Trophoblast cell (in vitro differentiated cells and primary cell): ENCODE measurements around the gene LRRC18.

Experiments
- DNase-seq, 2 donors: peaks; one replicate each; pipeline ENCODE4 v3.0.0-alpha.2; 2016
- H2AFZ ChIP-seq: 2 replicates; pipeline ENCODE4 v1.6.1; 2013; ENCODE audit warnings: low read length, moderate library complexity, mild to moderate bottlenecking; ENCODE audit not compliant: insufficient read depth, poor library complexity
- H2AK5ac ChIP-seq: 2 replicates; pipeline ENCODE4 v1.6.1; 2013; ENCODE audit warnings: mild to moderate bottlenecking, low read length
- H2BK120ac ChIP-seq: 2 replicates; pipeline ENCODE4 v1.6.1; 2013; ENCODE audit warnings: low read length, mild to moderate bottlenecking, moderate library complexity; ENCODE audit not compliant: insufficient read depth, poor library complexity
- H2BK12ac ChIP-seq: 2 replicates; pipeline ENCODE4 v1.6.1; 2013; ENCODE audit warnings: mild to moderate bottlenecking, low read length, moderate library complexity
- H2BK5ac ChIP-seq: 2 replicates; pipeline ENCODE4 v1.6.1; 2013; ENCODE audit warnings: low read length, low read depth, moderate library complexity, mild to moderate bottlenecking; ENCODE audit not compliant: poor library complexity
- H3K14ac ChIP-seq: 2 replicates; pipeline ENCODE4 v1.6.1; 2013; ENCODE audit warnings: mild to moderate bottlenecking, low read length
- H3K18ac ChIP-seq: 2 replicates; pipeline ENCODE4 v1.6.1; 2013; ENCODE audit warnings: mild to moderate bottlenecking, low read length
- H3K23ac ChIP-seq: 2 replicates; pipeline ENCODE4 v1.6.1; 2013; ENCODE audit warnings: low read length
- H3K27ac ChIP-seq: 2 replicates; pipeline ENCODE4 v1.5.1; 2013; ENCODE audit warnings: low read depth, mild to moderate bottlenecking, inconsistent platforms, low read length, moderate library complexity
- H3K27me3 ChIP-seq: 2 replicates; pipeline ENCODE4 v1.6.1; 2013; ENCODE audit warnings: inconsistent platforms, mild to moderate bottlenecking, low read length, moderate library complexity; ENCODE audit not compliant: insufficient read depth
- H3K36me3 ChIP-seq, 2 experiments: 1 replicate in 1 of 2; 2 replicates in 1 of 2; pipeline ENCODE4 v1.6.1; 2013; ENCODE audit warnings: low read length in 2 of 2, mild to moderate bottlenecking in 2 of 2, moderate library complexity in 1 of 2; ENCODE audit not compliant: insufficient read depth in 2 of 2, control insufficient read depth in 1 of 2
- H3K4ac ChIP-seq: 2 replicates; pipeline ENCODE4 v1.6.1; 2013; ENCODE audit warnings: low read depth, mild to moderate bottlenecking, low read length, moderate library complexity
- H3K4me1 ChIP-seq, 2 experiments: 1 replicate in 1 of 2; 2 replicates in 1 of 2; pipeline ENCODE4 v1.6.1; 2013; ENCODE audit warnings: low read length in 2 of 2, mild to moderate bottlenecking in 2 of 2, moderate library complexity in 1 of 2; ENCODE audit not compliant: insufficient read depth in 2 of 2, control insufficient read depth in 1 of 2
- H3K4me2 ChIP-seq: 2 replicates; pipeline ENCODE4 v1.6.1; 2013; ENCODE audit warnings: inconsistent platforms, mild to moderate bottlenecking, low read length, moderate library complexity
- H3K4me3 ChIP-seq: 2 replicates; pipeline ENCODE4 v1.5.1; 2013; ENCODE audit warnings: mild to moderate bottlenecking, low read depth, low read length, inconsistent platforms
- H3K79me1 ChIP-seq: one replicate; pipeline ENCODE4 v1.6.1; 2013; ENCODE audit warnings: low read length
- H3K79me2 ChIP-seq: 2 replicates; pipeline ENCODE4 v1.6.1; 2013; ENCODE audit warnings: low read length, mild to moderate bottlenecking; ENCODE audit not compliant: control insufficient read depth, insufficient read depth, poor library complexity
- H3K9ac ChIP-seq: 2 replicates; pipeline ENCODE4 v1.6.1; 2013; ENCODE audit warnings: mild to moderate bottlenecking, low read length
- H3K9me3 ChIP-seq: 2 replicates; pipeline ENCODE4 v1.6.1; 2013; ENCODE audit warnings: low read depth, mild to moderate bottlenecking, control low read depth, inconsistent platforms, low read length; ENCODE audit not compliant: insufficient read depth
- H4K12ac ChIP-seq: 2 replicates; pipeline ENCODE4 v1.6.1; 2013; ENCODE audit warnings: low read depth, mild to moderate bottlenecking, low read length, moderate library complexity
- H4K8ac ChIP-seq: 2 replicates; pipeline ENCODE4 v1.6.1; 2013; ENCODE audit warnings: low read depth, mild to moderate bottlenecking, low read length, moderate library complexity
- H4K91ac ChIP-seq: one replicate; pipeline ENCODE4 v1.6.1; 2013; ENCODE audit warnings: low read depth, mild to moderate bottlenecking, low read length, moderate library complexity
- WGBS: extraction: QIAGEN DNeasy Blood & Tissue Kit; methylation state at CpG from one replicate; pipeline ENCODE4 v1.1.7; 2013; ENCODE audit warnings: missing lambda C conversion rate; ENCODE audit not compliant: insufficient read length, insufficient coverage; ENCODE audit errors: extremely low coverage; 5-methylcytosine and 5-hydroxymethylcytosine counted together

LRRC18 gene

DNA sequence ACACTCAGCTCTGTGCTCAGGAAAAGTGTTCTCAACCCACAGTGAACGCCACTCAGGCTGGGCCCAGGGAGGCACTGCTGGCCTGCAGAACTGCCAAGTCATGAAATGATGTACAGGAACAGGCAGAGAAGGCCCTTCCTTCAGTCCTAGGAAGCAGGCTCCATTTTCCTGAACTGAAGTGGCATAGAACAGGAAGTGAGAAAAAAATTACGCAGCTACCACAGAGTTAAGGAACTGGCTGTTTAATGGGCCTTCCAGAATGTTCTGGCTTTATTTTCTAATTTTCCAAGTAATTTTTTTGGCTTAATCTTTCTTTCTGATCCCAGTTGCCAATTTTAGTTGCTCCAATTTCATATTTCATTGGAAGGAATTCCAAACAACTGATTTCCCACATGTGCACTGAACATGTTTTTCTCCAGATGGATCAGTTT, 39.3 kb downstream of the LRRC18 start:
- no peak overlapping the region for H2BK5ac ChIP-seq
- no peak overlapping the region for H3K27ac ChIP-seq
- H3K79me2 ChIP-seq = no peaks in the 10 kb centered on the region
- no peak overlapping the region for H4K91ac ChIP-seq
- H4K8ac ChIP-seq = no peak overlapping the region
- H3K4me3 ChIP-seq = no peak overlapping the region
- H3K18ac ChIP-seq = no peak overlapping the region
- no peak overlapping the region for H2AFZ ChIP-seq
- peaks cover 2% of the 10 kb centered on the region for H3K9me3 ChIP-seq
- no peak overlapping the region for H2AK5ac ChIP-seq
- H3K4ac ChIP-seq = no peak overlapping the region
- H3K4me2 ChIP-seq = no peak overlapping the region
- H2BK120ac ChIP-seq = no peak overlapping the region
- H2BK12ac ChIP-seq = no peak overlapping the region
- H3K4me1 ChIP-seq = no peaks in the 10 kb centered on the region
- no peak for DNase-seq
- H3K36me3 ChIP-seq = no peaks in the 10 kb centered on the region
- H3K23ac ChIP-seq = no peak overlapping the region
- no CpG with 5 or more reads among the region's 2 CpGs for WGBS
- H3K27me3 ChIP-seq = no peaks in the 10 kb centered on the region
- no peak overlapping the region for H3K9ac ChIP-seq
- no peak overlapping the region for H3K14ac ChIP-seq
- no peak overlapping the region for H4K12ac ChIP-seq
- no peaks in the 10 kb centered on the region for H3K79me1 ChIP-seq

DNA sequence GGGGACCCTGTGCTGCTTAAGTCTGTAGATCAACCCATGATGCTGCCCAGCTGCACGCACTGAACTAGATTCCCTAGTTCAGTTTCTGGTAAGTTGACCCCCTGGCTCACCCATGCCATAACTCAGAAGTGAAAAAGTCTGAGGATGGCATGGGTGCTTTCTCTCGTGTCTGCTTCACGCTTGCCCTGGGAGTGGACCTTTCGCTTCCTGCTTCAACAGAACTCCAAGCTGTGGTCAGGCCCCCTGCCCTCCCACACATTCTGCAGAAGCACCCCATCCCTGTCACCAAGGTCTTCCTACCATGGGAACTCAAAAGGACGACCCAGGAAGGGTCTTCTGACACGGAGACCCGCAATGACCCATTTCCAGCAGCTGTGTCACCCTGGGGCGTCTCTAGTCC, 39.9 kb downstream of the LRRC18 start:
- no peak for DNase-seq
- Histone ChIP-seq H4K8ac (no peak overlapping the region), H3K14ac (no peak overlapping the region), H2AFZ (no peak overlapping the region), H3K36me3 (no peaks in the 10 kb centered on the region), H2BK120ac (no peak overlapping the region), H3K4me1 (no peaks in the 10 kb centered on the region), H3K4me2 (no peak overlapping the region), H3K4ac (no peak overlapping the region), H3K23ac (no peak overlapping the region), H3K27me3 (no peaks in the 10 kb centered on the region), H2BK12ac (no peak overlapping the region), H3K4me3 (no peak overlapping the region), H3K9ac (no peak overlapping the region), H2BK5ac (no peak overlapping the region), H3K18ac (no peak overlapping the region), H3K9me3 (peaks cover 2% of the 10 kb centered on the region), H3K79me2 (no peaks in the 10 kb centered on the region), H3K27ac (no peak overlapping the region), H4K91ac (no peak overlapping the region), H2AK5ac (no peak overlapping the region), H4K12ac (no peak overlapping the region), H3K79me1 (no peaks in the 10 kb centered on the region)
- WGBS = no CpG with 5 or more reads among the region's 8 CpGs

DNA sequence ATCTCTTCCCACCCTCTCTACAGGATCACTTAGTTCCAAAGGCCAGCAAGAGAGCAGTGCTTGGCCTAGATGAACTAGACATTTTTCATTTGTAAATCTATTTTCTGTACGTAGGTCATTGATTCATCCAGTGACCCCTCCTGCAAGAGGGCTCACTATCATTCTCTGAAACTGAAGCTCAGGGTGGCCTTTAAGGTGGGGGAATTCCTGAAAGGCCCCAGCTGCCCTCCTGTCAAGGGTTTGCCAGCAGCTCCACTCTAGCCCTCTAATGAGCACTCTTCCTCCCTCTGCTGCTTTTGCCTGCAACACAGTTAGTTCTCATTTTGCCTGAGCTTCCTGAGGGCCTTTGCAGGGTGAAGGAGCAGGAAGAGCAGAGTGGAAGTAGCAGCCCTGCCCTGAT, 41.2 kb downstream of the LRRC18 start:
- Histone ChIP-seq H4K12ac (no peak overlapping the region), H3K18ac (no peak overlapping the region), H3K9me3 (peaks cover 2% of the 10 kb centered on the region), H3K79me2 (no peaks in the 10 kb centered on the region), H2BK120ac (no peak overlapping the region), H2BK12ac (no peak overlapping the region), H2BK5ac (no peak overlapping the region), H3K23ac (no peak overlapping the region), H4K8ac (no peak overlapping the region), H3K4me2 (no peak overlapping the region), H2AFZ (no peak overlapping the region), H2AK5ac (no peak overlapping the region), H3K9ac (no peak overlapping the region), H3K4ac (no peak overlapping the region), H3K4me1 (no peaks in the 10 kb centered on the region), H3K36me3 (no peaks in the 10 kb centered on the region), H3K27me3 (no peaks in the 10 kb centered on the region), H3K14ac (no peak overlapping the region), H3K27ac (no peak overlapping the region), H3K4me3 (no peak overlapping the region), H3K79me1 (no peaks in the 10 kb centered on the region), H4K91ac (no peak overlapping the region)
- no peak for DNase-seq
- WGBS = no CpG with 5 or more reads among the region's 1 CpG

DNA sequence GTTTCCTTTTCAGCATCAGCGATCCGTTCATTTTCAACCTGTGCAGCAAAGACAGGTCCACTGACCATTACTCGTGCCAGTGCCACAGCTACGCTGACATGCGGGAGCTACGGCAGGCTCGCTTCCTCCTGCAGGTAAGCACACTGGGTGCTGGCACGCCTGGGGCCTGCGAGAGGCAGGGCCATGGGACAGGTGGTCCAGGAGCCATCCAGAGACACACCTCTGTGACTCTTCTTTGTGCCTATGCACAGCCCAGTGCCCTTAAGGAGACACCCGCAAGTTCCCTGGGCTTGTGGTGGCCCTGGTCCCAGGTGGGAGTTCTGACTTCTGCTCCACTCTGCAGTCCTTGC, 42.2 kb downstream of the LRRC18 start:
- H3K36me3 ChIP-seq = no peaks in the 10 kb centered on the region
- H3K27me3 ChIP-seq = no peaks in the 10 kb centered on the region
- no peaks in the 10 kb centered on the region for H3K79me1 ChIP-seq
- H3K18ac ChIP-seq = no peak overlapping the region
- no peak overlapping the region for H3K4me3 ChIP-seq
- no peak overlapping the region for H2AFZ ChIP-seq
- no peak overlapping the region for H4K91ac ChIP-seq
- H3K27ac ChIP-seq = no peak overlapping the region
- no peak for DNase-seq
- no peaks in the 10 kb centered on the region for H3K79me2 ChIP-seq
- no CpG with 5 or more reads among the region's 10 CpGs for WGBS
- H3K23ac ChIP-seq = no peak overlapping the region
- H2BK120ac ChIP-seq = no peak overlapping the region
- H4K8ac ChIP-seq = no peak overlapping the region
- H2BK12ac ChIP-seq = no peak overlapping the region
- H3K4me2 ChIP-seq = no peak overlapping the region
- H3K9ac ChIP-seq = no peak overlapping the region
- H2AK5ac ChIP-seq = no peak overlapping the region
- H3K4ac ChIP-seq = no peak overlapping the region
- H3K9me3 ChIP-seq = peaks cover 2% of the 10 kb centered on the region
- H3K4me1 ChIP-seq = no peaks in the 10 kb centered on the region
- no peak overlapping the region for H2BK5ac ChIP-seq
- no peak overlapping the region for H3K14ac ChIP-seq
- no peak overlapping the region for H4K12ac ChIP-seq
